CD4-positive, alpha-beta T cell (primary cell): ENCODE measurements around the gene KRTAP9-2. TPM values are rescaled to one million over a fixed set of nuclear protein-coding genes. Genes with fewer than 3 reads are reported as not detected.
"Not testable (repeated sequence)": the region's sequence is repeated elsewhere in the genome, so short reads cannot be mapped to it uniquely, and the experiment has no call there.

Experiments used
- ATAC-seq: fragments of 200-7000 bp; cut with Tn5 transposase; one replicate; pipeline ENCODE4 v1.10.0; 2022; ENCODE audit warnings: mild to moderate bottlenecking; ENCODE audit not compliant: poor library complexity
- CTCF ChIA-PET: fragments of 350-600 bp; sonication (Branson Sonifier 250); formaldehyde crosslinking; loops from one replicate; lab custom pipeline; 2021; ENCODE audit warnings: antibody characterized with exemption, inconsistent platforms; lab: Charles Lee
- POLR2A ChIA-PET: fragments of 350-600 bp; sonication (Branson Sonifier 250); formaldehyde crosslinking; loops from one replicate; lab custom pipeline; 2021; ENCODE audit warnings: antibody characterized with exemption, inconsistent platforms; lab: Charles Lee
- DNase-seq, 14 experiments: peaks; one replicate each; pipeline ENCODE4 v3.0.0-alpha.2; 2013 to 2020; ENCODE audit warnings: mixed read lengths in 2 of 14
- H3K27ac ChIP-seq, 2 donors: one replicate each; pipeline versions ENCODE4 v1.5.1 to v1.7.0; 2013; ENCODE audit warnings: low read length in 2 of 2, low read depth in 1 of 2, mild to moderate bottlenecking in 1 of 2
- H3K27me3 ChIP-seq, 2 experiments: 1 replicate in 1 of 2; 2 replicates in 1 of 2; pipeline versions ENCODE4 v1.6.1 to v1.7.0; 2013; ENCODE audit warnings: low read length in 2 of 2, control low read depth in 1 of 2, mild to moderate bottlenecking in 1 of 2, moderate library complexity in 1 of 2; ENCODE audit not compliant: insufficient read depth in 2 of 2, control insufficient read depth in 1 of 2
- H3K36me3 ChIP-seq: one replicate; pipeline ENCODE4 v1.6.1; 2013; ENCODE audit warnings: low read length, control low read depth; ENCODE audit not compliant: insufficient read depth
- H3K4me1 ChIP-seq: one replicate; pipeline ENCODE4 v1.6.1; 2013; ENCODE audit warnings: low read length, control low read depth; ENCODE audit not compliant: insufficient read depth
- H3K4me3 ChIP-seq: one replicate; pipeline ENCODE4 v1.5.1; 2013; ENCODE audit warnings: mild to moderate bottlenecking, low read length, moderate library complexity
- H3K9me3 ChIP-seq, 2 experiments: 1 replicate in 1 of 2; 2 replicates in 1 of 2; pipeline versions ENCODE4 v1.6.1 to v1.7.0; 2013; ENCODE audit warnings: low read length in 2 of 2, mild to moderate bottlenecking in 2 of 2, control low read depth in 1 of 2, moderate library complexity in 1 of 2; ENCODE audit not compliant: control insufficient read depth in 1 of 2, insufficient read depth in 1 of 2
- H3K27ac Mint-ChIP-seq: one replicate; pipeline ENCODE4 v1.8.0; 2020; ENCODE audit warnings: mixed read lengths
- H3K27me3 Mint-ChIP-seq: one replicate; pipeline ENCODE4 v1.8.0; 2021; ENCODE audit warnings: mixed read lengths
- H3K36me3 Mint-ChIP-seq: one replicate; pipeline ENCODE4 v1.8.0; 2021; ENCODE audit warnings: low read depth, mixed read lengths
- H3K4me1 Mint-ChIP-seq: one replicate; pipeline ENCODE4 v1.8.0; 2021; ENCODE audit warnings: low read depth, mixed read lengths
- H3K4me3 Mint-ChIP-seq: one replicate; pipeline ENCODE4 v1.8.0; 2020; ENCODE audit warnings: mild to moderate bottlenecking, mixed read lengths
- H3K9me3 Mint-ChIP-seq: one replicate; pipeline ENCODE4 v1.8.0; 2020; ENCODE audit warnings: mixed read lengths
- CTCF ChIP-seq: fragments of 200-600 bp; IDR thresholded peaks from one replicate; pipeline ENCODE4 v1.8.0; 2022; ENCODE audit warnings: antibody characterized with exemption, mild to moderate bottlenecking
- intact Hi-C, 2 experiments: fragments of 100-400 bp; cut with DNase I in 1 of 2; cut with micrococcal nuclease in 1 of 2; formaldehyde crosslinking; loops; one replicate each; pipeline versions ENCODE4 v1.15.1 to v1.9.0; 2023 to 2025; cut with DNase I, micrococcal nuclease
- total RNA-seq, 174 experiments: library from RNA in 2 of 174; stranded (reverse) in 2 of 174; gene quantifications; one replicate each; pipeline ENCODE4 v1.2.3 and lab custom pipeline; 2021 to 2026

Gene KRTAP9-2
- total RNA-seq, 2 experiments from 2014 or later, result not detected

GRCh38 chr17:41185001-41185400 lies 41.4 kb upstream of the KRTAP9-2 start:
- POLR2A ChIA-PET, result no interaction called here
- H3K27me3 Mint-ChIP-seq, result peaks cover 19% of the 10 kb centered on the region

DNA sequence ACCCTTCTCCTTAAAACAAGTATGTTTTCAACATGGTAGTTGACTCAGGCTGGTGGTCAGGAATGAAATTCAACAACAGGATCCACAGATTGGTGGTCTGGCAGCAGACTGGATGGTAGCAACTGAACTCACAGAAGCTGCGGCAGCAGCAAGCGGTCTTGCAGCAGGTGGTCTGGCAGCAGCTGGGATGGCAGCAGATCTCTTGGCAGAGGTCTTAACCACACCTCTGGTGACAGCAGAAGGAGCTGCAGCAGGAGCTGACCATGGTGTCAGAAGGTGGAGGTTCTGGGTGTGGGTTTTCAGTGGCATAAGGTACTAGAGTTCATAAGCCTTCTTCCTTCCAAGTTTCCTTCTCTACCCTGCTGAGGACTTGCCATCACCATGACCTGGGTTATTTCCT lies 39.6 kb upstream of the KRTAP9-2 start:
- no peak for TF ChIP-seq CTCF
- ATAC-seq (no peak), DNase-seq (no peak)
- H3K9me3 ChIP-seq, result peaks cover 0 to 5% of the 10 kb centered on the region in 2 experiments
- Mint-ChIP-seq H3K27ac (no peak overlapping the region), H3K4me1 (no peaks in the 10 kb centered on the region), H3K9me3 (no peaks in the 10 kb centered on the region), H3K27me3 (peaks cover 26% of the 10 kb centered on the region), H3K4me3 (no peak overlapping the region), H3K36me3 (no peaks in the 10 kb centered on the region)
- H3K27me3 ChIP-seq, result no peaks in the 10 kb centered on the region
- CTCF ChIA-PET, result no interaction called here
- intact Hi-C loops, result no loop called here
- no peaks in the 10 kb centered on the region for H3K36me3 ChIP-seq
- no peak overlapping the region for H3K27ac ChIP-seq
- no peaks in the 10 kb centered on the region for H3K4me1 ChIP-seq
- POLR2A ChIA-PET, result no interaction called here
- no peak overlapping the region for H3K4me3 ChIP-seq

More at GRCh38 chr17:41185001-41185400, 41.4 kb upstream of the KRTAP9-2 start:
- intact Hi-C loops, result no loop called here
- no peak for TF ChIP-seq CTCF
- no peak overlapping the region for H3K27ac Mint-ChIP-seq
- DNase-seq, result no peak
- no peak for ATAC-seq
- Histone ChIP-seq H3K9me3 (peaks cover 0 to under 1% of the 10 kb centered on the region in 2 experiments), H3K4me1 (no peaks in the 10 kb centered on the region), H3K27ac (no peak overlapping the region), H3K36me3 (no peaks in the 10 kb centered on the region), H3K27me3 (no peaks in the 10 kb centered on the region), H3K4me3 (no peak overlapping the region)
- H3K36me3 Mint-ChIP-seq, result no peaks in the 10 kb centered on the region
- no peaks in the 10 kb centered on the region for H3K4me1 Mint-ChIP-seq
- no peak overlapping the region for H3K4me3 Mint-ChIP-seq
- H3K9me3 Mint-ChIP-seq, result no peaks in the 10 kb centered on the region
- CTCF ChIA-PET, result no interaction called here

DNA sequence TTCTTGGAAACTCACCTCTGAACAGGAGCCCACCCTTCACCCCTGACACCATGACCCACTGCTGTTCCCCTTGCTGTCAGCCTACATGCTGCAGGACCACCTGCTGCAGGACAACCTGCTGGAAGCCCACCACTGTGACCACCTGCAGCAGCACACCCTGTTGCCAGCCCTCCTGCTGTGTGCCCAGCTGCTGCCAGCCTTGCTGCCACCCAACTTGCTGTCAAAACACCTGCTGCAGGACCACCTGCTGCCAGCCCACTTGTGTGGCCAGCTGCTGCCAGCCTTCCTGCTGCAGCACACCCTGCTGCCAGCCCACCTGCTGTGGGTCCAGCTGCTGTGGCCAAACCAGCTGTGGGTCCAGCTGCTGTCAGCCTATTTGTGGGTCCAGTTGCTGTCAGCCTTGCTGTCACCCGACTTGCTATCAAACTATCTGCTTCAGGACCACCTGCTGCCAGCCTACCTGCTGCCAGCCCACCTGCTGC lies 36.6 kb upstream of the KRTAP9-2 start, which contains the start of gene KRTAP9-1:
Gene KRTAP9-1, plus strand, starts transcription at position 51 of the 482 bp plus-strand sequence. Its CDS starts 0 bp downstream, at position 51.
- H3K4me3 Mint-ChIP-seq, DNase-seq, CTCF ChIA-PET, H3K4me3 ChIP-seq, H3K4me1 Mint-ChIP-seq, POLR2A ChIA-PET, H3K9me3 Mint-ChIP-seq, H3K27ac Mint-ChIP-seq, intact Hi-C loops, ATAC-seq, H3K27ac ChIP-seq, H3K36me3 Mint-ChIP-seq, H3K27me3 ChIP-seq, H3K4me1 ChIP-seq, H3K36me3 ChIP-seq, H3K9me3 ChIP-seq: not testable (repeated sequence)
- peaks cover 22% of the 10 kb centered on the region for H3K27me3 Mint-ChIP-seq

DNA sequence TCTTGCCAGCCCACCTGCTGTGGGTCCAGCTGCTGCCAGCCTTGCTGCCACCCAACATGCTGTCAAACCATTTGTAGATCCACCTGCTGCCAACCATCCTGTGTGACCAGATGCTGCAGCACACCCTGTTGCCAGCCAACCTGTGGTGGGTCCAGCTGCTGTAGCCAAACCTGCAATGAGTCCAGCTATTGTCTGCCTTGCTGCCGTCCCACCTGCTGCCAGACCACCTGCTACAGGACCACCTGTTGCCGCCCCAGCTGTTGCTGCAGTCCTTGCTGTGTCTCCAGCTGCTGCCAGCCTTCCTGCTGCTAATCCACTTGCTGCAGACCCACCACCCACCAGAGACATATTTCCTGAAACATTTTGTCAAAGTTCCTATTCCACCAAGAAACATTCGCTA lies 36.1 kb upstream of the KRTAP9-2 start:
- Histone ChIP-seq H3K36me3 (no peaks in the 10 kb centered on the region), H3K4me3 (no peak overlapping the region), H3K4me1 (no peaks in the 10 kb centered on the region), H3K27ac (no peak overlapping the region), H3K9me3 (peaks cover 0 to 5% of the 10 kb centered on the region in 2 experiments), H3K27me3 (no peaks in the 10 kb centered on the region)
- Mint-ChIP-seq H3K27me3 (peaks cover 22% of the 10 kb centered on the region), H3K27ac (no peak overlapping the region), H3K4me3 (no peak overlapping the region), H3K36me3 (no peaks in the 10 kb centered on the region), H3K4me1 (no peaks in the 10 kb centered on the region), H3K9me3 (no peaks in the 10 kb centered on the region)
- CTCF ChIA-PET, result no interaction called here
- TF ChIP-seq CTCF, result no peak
- intact Hi-C loops, result no loop called here
- no peak for ATAC-seq
- POLR2A ChIA-PET, result no interaction called here
- DNase-seq, result no peak
